K562 (cell line): Measurements from ENCODE around the gene ACOT4. TPM values are rescaled to one million over a fixed set of nuclear protein-coding genes. Genes with fewer than 3 reads are reported as not detected.
"Not testable (repeated sequence)": the region's sequence is repeated elsewhere in the genome, so short reads cannot be mapped to it uniquely, and the experiment has no call there.

ENCODE experiments used
- ATAC-seq: fragments of 200-7000 bp; cut with Tn5 transposase; 3 replicates; pipeline ENCODE4 v1.9.1; 2020; ENCODE audit warnings: moderate library complexity
- BruUV-seq: library from RNA; stranded (reverse); fragments of 400-500 nt; replicated peaks from 2 replicates; lab custom pipeline; 2021; lab: Mats Ljungman, UMichigan
- CTCF ChIA-PET: fragments of 300-600 bp; formaldehyde crosslinking; extraction: SDS; loops from one replicate; lab custom pipeline; 2021; ENCODE audit warnings: low intra/inter-chr PET ratio; lab: Yijun Ruan, JAX
- POLR2A ChIA-PET: fragments of 300-600, 350-650 bp; sonication (Branson Sonifier 250); formaldehyde crosslinking; extraction: SDS; loops from one replicate; lab custom pipeline; 2021; ENCODE audit warnings: antibody characterized with exemption, inconsistent platforms; lab: Yijun Ruan, JAX
- DNase-seq, 4 experiments: peaks; one replicate each; pipeline versions ENCODE4 v3.0.0 to v3.0.0-alpha.2; 2011 to 2018; ENCODE audit warnings: low spot score in 3 of 4, mixed read lengths in 3 of 4; ENCODE audit errors: extremely low read depth in 1 of 4
- FAIRE-seq: peaks from 2 replicates; lab custom pipeline; 2011; peaks lifted over from hg19 to GRCh38; lab: Jason Lieb, UNC
- H2AFZ ChIP-seq: 2 replicates; pipeline ENCODE4 v1.6.0; 2011; ENCODE audit warnings: low read depth, low read length, control low read depth, inconsistent platforms
- H3K27ac ChIP-seq: fragments of 200-600 bp; 3 replicates; pipeline ENCODE4 v1.8.0; 2011; ENCODE audit warnings: low read depth, mild to moderate bottlenecking, control low read depth, inconsistent platforms, low read length, moderate library complexity, mixed read lengths; ENCODE audit errors: extremely low read depth
- H3K27me3 ChIP-seq, 2 experiments: fragments of 300-600 bp in 1 of 2; 2 replicates in 1 of 2; 3 replicates in 1 of 2; pipeline versions ENCODE4 v1.6.0 to v1.8.0; 2011; ENCODE audit warnings: inconsistent platforms in 2 of 2, low read length in 2 of 2, mild to moderate bottlenecking in 1 of 2, mixed read lengths in 1 of 2, moderate library complexity in 1 of 2; ENCODE audit not compliant: control insufficient read depth in 2 of 2, insufficient read depth in 2 of 2
- H3K36me3 ChIP-seq: fragments of 300-600 bp; 3 replicates; pipeline ENCODE4 v1.8.0; 2011; ENCODE audit warnings: mild to moderate bottlenecking, low read length, inconsistent platforms; ENCODE audit not compliant: control insufficient read depth, insufficient read depth
- H3K4me1 ChIP-seq, 2 experiments: fragments of 200-600 bp in 1 of 2; replicated peaks in 1 of 2; 2 replicates in 1 of 2; 3 replicates in 1 of 2; pipeline versions ENCODE4 v1.5.1 to v1.8.0; 2011; ENCODE audit warnings: inconsistent platforms in 2 of 2, low read length in 2 of 2, mild to moderate bottlenecking in 1 of 2, mixed read lengths in 1 of 2, moderate library complexity in 1 of 2; ENCODE audit not compliant: control insufficient read depth in 2 of 2, insufficient read depth in 2 of 2
- H3K4me2 ChIP-seq: 2 replicates; pipeline ENCODE4 v1.6.1; 2011; ENCODE audit warnings: low read length, control low read depth, inconsistent platforms, mixed read lengths; ENCODE audit not compliant: insufficient read depth
- H3K4me3 ChIP-seq: fragments of 200-600 bp; sonication (generic), shearing (Covaris generic); 2 replicates; pipeline ENCODE4 v1.5.1; 2016; ENCODE audit warnings: control low read depth, inconsistent platforms
- H3K79me2 ChIP-seq: fragments of 200-600 bp; 3 replicates; pipeline ENCODE4 v1.8.0; 2011; ENCODE audit warnings: low read length, inconsistent platforms; ENCODE audit not compliant: control insufficient read depth, insufficient read depth
- H3K9ac ChIP-seq, 2 experiments: 2 replicates each; pipeline versions ENCODE4 v1.6.0 to v1.6.1; 2011; ENCODE audit warnings: low read depth in 2 of 2, low read length in 2 of 2, control low read depth in 1 of 2, inconsistent platforms in 1 of 2, mild to moderate bottlenecking in 1 of 2, mixed read lengths in 1 of 2; ENCODE audit not compliant: insufficient read depth in 1 of 2
- H3K9me1 ChIP-seq: one replicate; pipeline ENCODE4 v1.6.0; 2011; ENCODE audit warnings: inconsistent platforms, mild to moderate bottlenecking, low read length, moderate library complexity; ENCODE audit not compliant: control insufficient read depth, insufficient read depth
- H3K9me3 ChIP-seq: replicated peaks from 2 replicates; pipeline ENCODE4 v1.5.1; 2011; ENCODE audit warnings: low read depth, low read length, inconsistent platforms; ENCODE audit not compliant: control insufficient read depth, insufficient read depth
- H4K20me1 ChIP-seq: replicated peaks from 2 replicates; pipeline ENCODE4 v1.6.1; 2011; ENCODE audit warnings: low read length, inconsistent platforms, mixed read lengths; ENCODE audit not compliant: control insufficient read depth, insufficient read depth
- YY1 ChIP-seq, 3 experiments: IDR thresholded peaks; 2 replicates each; pipeline ENCODE4 v1.6.1; 2011; ENCODE audit warnings: low read length in 2 of 3, mild to moderate bottlenecking in 2 of 3, moderate library complexity in 2 of 3, borderline replicate concordance in 1 of 3, control low read depth in 1 of 3, low read depth in 1 of 3; ENCODE audit not compliant: insufficient read depth in 3 of 3, insufficient replicate concordance in 2 of 3, control insufficient read depth in 1 of 3, insufficient read length in 1 of 3; ENCODE audit errors: extremely low read depth in 1 of 3
- ZBTB33 ChIP-seq: sonication (generic); formaldehyde crosslinking; IDR thresholded peaks from 2 replicates; pipeline ENCODE4 v1.8.1; 2023; ENCODE audit warnings: mild to moderate bottlenecking, missing genetic modification reagents
- WGBS: fragments of 100-300 bp; shearing (Covaris generic); methylation state at CpG from one replicate; pipeline ENCODE4 v1.1.6; 2016; ENCODE audit warnings: low coverage, mixed read lengths; ENCODE audit not compliant: insufficient coverage; ENCODE audit errors: missing lambda C conversion rate; 5-methylcytosine and 5-hydroxymethylcytosine counted together
- in situ Hi-C: fragments of 300-500 bp; cut with MboI; formaldehyde crosslinking; loops from 4 replicates; pipeline ENCODE4 v1.15.0; 2018; ENCODE audit warnings: inconsistent platforms, mixed read lengths
- intact Hi-C: fragments of 100-400 bp; cut with micrococcal nuclease; formaldehyde crosslinking; loops from 2 replicates; pipeline ENCODE4 v1.14.2; 2022
- polyA plus RNA-seq, 8 experiments: library from polyadenylated mRNA; depleted of rRNA in 4 of 8; stranded (reverse) in 5 of 8; unstranded in 3 of 8; fragments of >200 nt; fragmentation: Nextera tagmentation in 2 of 8; fragmentation: Illumina TruSeq in 1 of 8; extraction: Ambion mirVana in 2 of 8; extraction: Trizol in 1 of 8; gene quantifications; 2 replicates each; pipeline versions ENCODE4 v1.2.1 to v1.2.3, GENCODE V29; 2011 to 2014; ENCODE audit warnings: inconsistent platforms in 1 of 8, missing spikeins in 1 of 8
- total RNA-seq, 7 experiments: library from RNA; depleted of rRNA in 6 of 7; stranded (reverse); fragments of >200 nt in 6 of 7; fragmentation: Illumina TruSeq in 2 of 7; extraction: Trizol in 2 of 7; gene quantifications; 2 replicates each; pipeline versions ENCODE4 v1.2.1 to v1.2.3, GENCODE V29; 2011 to 2021; ENCODE audit warnings: low replicate concordance in 1 of 7

The ACOT4 gene
- total and polyA plus RNA-seq, 9 of the 15 experiments (the other 6 are each of a cell fraction or from before 2014, with no cell fraction given), result not detected

- BruUV-seq, H3K4me3 ChIP-seq, in situ Hi-C loops, CTCF ChIA-PET, H3K9ac ChIP-seq, FAIRE-seq, H3K36me3 ChIP-seq, H3K9me1 ChIP-seq, H3K9me3 ChIP-seq, DNase-seq, POLR2A ChIA-PET, H3K4me2 ChIP-seq, H3K79me2 ChIP-seq, H3K27ac ChIP-seq, H3K27me3 ChIP-seq, ATAC-seq, H4K20me1 ChIP-seq, H2AFZ ChIP-seq, H3K4me1 ChIP-seq: not testable (repeated sequence)
- intact Hi-C loops, result loop anchor here (2.0 kb wide), 1 partner anchor 50 kb away; no protein-coding TSS in a partner anchor
- WGBS, result 83% methylated on average over 1 of the region's 4 CpGs
These were observed 22.8 kb upstream of the ACOT4 start for GRCh38 chr14:73568886-73569184.

GRCh38 chr14:73569185-73569958 lies 22.3 kb upstream of the ACOT4 start, which contains the start of gene ACOT2:
ACOT2 (plus strand) TSS chr14:73569213; CDS start chr14:73569241, 28 bp downstream.
- in situ Hi-C loops, POLR2A ChIA-PET, H3K27me3 ChIP-seq, H3K36me3 ChIP-seq, H4K20me1 ChIP-seq, H3K4me2 ChIP-seq, H3K9me1 ChIP-seq, FAIRE-seq, H3K4me3 ChIP-seq, ATAC-seq, BruUV-seq: not testable (repeated sequence)
- intact Hi-C loops, result loop anchor here (2.0 kb wide), 1 partner anchor 51 kb away; no protein-coding TSS in a partner anchor
- WGBS, result 49% methylated on average over 4 of the region's 83 CpGs
- TF ChIP-seq YY1 (IDR thresholded peaks at IDR 0.05; ENCODE audit: borderline replicate concordance in 1 of 3, control insufficient read depth in 1 of 3, extremely low read depth in 1 of 3, insufficient read depth in 3 of 3, insufficient read length in 1 of 3, insufficient replicate concordance in 2 of 3, low read depth in 1 of 3, low read length in 2 of 3) (peak in 1 of 3 experiments; percentile 38), ZBTB33 (0 out of 2 replicates have a peak, but pooled peaks have one; percentile 26)
- TF ChIP-seq, all 486 proteins: peak for 2; not testable (repeated sequence) for 484
- CTCF ChIA-PET, H3K9ac ChIP-seq, H3K79me2 ChIP-seq, H3K9me3 ChIP-seq, H3K4me1 ChIP-seq, H2AFZ ChIP-seq, H3K27ac ChIP-seq: not testable (repeated sequence)
- peak in 3 of 4 experiments; percentile 0 for DNase-seq
